ENCODE results near the gene TMCO2. TPM values are rescaled to one million over a fixed set of nuclear protein-coding genes. Genes with fewer than 3 reads are reported as not detected.

The TMCO2 gene
- total RNA-seq, 1 experiment from 2014 or later = not detected

GRCh38 chr1:40264354-40264781 lies 16.6 kb downstream of the TMCO2 start:
- Histone ChIP-seq H3K4me1 (no peaks in the 10 kb centered on the region), H3K36me3 (ENCODE audit: control insufficient read depth, insufficient read depth, low read length) (no peaks in the 10 kb centered on the region; the same call in 1 of the 2 replicates), H3K4me3 (ENCODE audit: low read depth, low read length) (no peak overlapping the region), H3K27me3 (replicated peaks; ENCODE audit: control insufficient read depth, insufficient read depth, low read length) (no peaks in the 10 kb centered on the region), H3K9me3 (no peaks in the 10 kb centered on the region)
- Mint-ChIP-seq H3K4me3 (ENCODE audit: unreplicated experiment) (no peak overlapping the region), H3K27ac (ENCODE audit: unreplicated experiment) (no peak overlapping the region), H3K36me3 (ENCODE audit: insufficient read depth, unreplicated experiment) (peaks cover 30% of the 10 kb centered on the region), H3K27me3 (ENCODE audit: insufficient read depth, unreplicated experiment) (no peaks in the 10 kb centered on the region), H3K9me3 (ENCODE audit: unreplicated experiment) (no peaks in the 10 kb centered on the region), H3K4me1 (ENCODE audit: low read depth, unreplicated experiment) (no peaks in the 10 kb centered on the region)
- ChIA-PET CTCF (no interaction called here), POLR2A (no interaction called here)
- TF ChIP-seq CTCF (IDR thresholded peaks at IDR 0.05; ENCODE audit: insufficient read depth in 1 of 2, low read depth in 1 of 2, low read length in 1 of 2, severe bottlenecking in 1 of 2, unreplicated experiment in 1 of 2) = no peak
- DNase-seq = no peak
- intact Hi-C loops (cut with micrococcal nuclease; ENCODE audit: unreplicated experiment) = no loop called here
- no TSS peak for BruUV-seq (replicated peaks)

GRCh38 chr1:40265298-40265697 lies 17.6 kb downstream of the TMCO2 start:
- H3K4me1 Mint-ChIP-seq (ENCODE audit: low read depth, unreplicated experiment) = no peaks in the 10 kb centered on the region
- Histone ChIP-seq H3K4me3 (ENCODE audit: low read depth, low read length) (no peak overlapping the region), H3K36me3 (ENCODE audit: control insufficient read depth, insufficient read depth, low read length) (no peaks in the 10 kb centered on the region), H3K9me3 (no peaks in the 10 kb centered on the region), H3K4me1 (no peaks in the 10 kb centered on the region), H3K27me3 (replicated peaks; ENCODE audit: control insufficient read depth, insufficient read depth, low read length) (no peaks in the 10 kb centered on the region)
- no peaks in the 10 kb centered on the region for H3K9me3 Mint-ChIP-seq (ENCODE audit: unreplicated experiment)
- H3K36me3 Mint-ChIP-seq (ENCODE audit: insufficient read depth, unreplicated experiment) = peaks cover 36% of the 10 kb centered on the region
- no peak for TF ChIP-seq CTCF (IDR thresholded peaks at IDR 0.05; ENCODE audit: insufficient read depth in 1 of 2, low read depth in 1 of 2, low read length in 1 of 2, severe bottlenecking in 1 of 2, unreplicated experiment in 1 of 2)
- H3K4me3 Mint-ChIP-seq (ENCODE audit: unreplicated experiment) = no peak overlapping the region
- POLR2A ChIA-PET = no interaction called here
- BruUV-seq (replicated peaks) = no TSS peak
- intact Hi-C loops (cut with micrococcal nuclease; ENCODE audit: unreplicated experiment) = no loop called here
- no peak overlapping the region for H3K27ac Mint-ChIP-seq (ENCODE audit: unreplicated experiment)
- no peak for DNase-seq
- CTCF ChIA-PET = interaction anchor here (0.6 kb wide), 1 partner anchor 42 kb away, joined by 3 read pairs; no protein-coding TSS in a partner anchor
- no peaks in the 10 kb centered on the region for H3K27me3 Mint-ChIP-seq (ENCODE audit: insufficient read depth, unreplicated experiment)

GRCh38 chr1:40265919-40266318 lies 18.2 kb downstream of the TMCO2 start:
- Histone ChIP-seq H3K4me3 (ENCODE audit: low read depth, low read length) (no peak overlapping the region), H3K4me1 (no peaks in the 10 kb centered on the region), H3K27me3 (replicated peaks; ENCODE audit: control insufficient read depth, insufficient read depth, low read length) (no peaks in the 10 kb centered on the region), H3K36me3 (ENCODE audit: control insufficient read depth, insufficient read depth, low read length) (no peaks in the 10 kb centered on the region), H3K9me3 (no peaks in the 10 kb centered on the region)
- Mint-ChIP-seq H3K27ac (ENCODE audit: unreplicated experiment) (no peak overlapping the region), H3K27me3 (ENCODE audit: insufficient read depth, unreplicated experiment) (no peaks in the 10 kb centered on the region), H3K4me1 (ENCODE audit: low read depth, unreplicated experiment) (no peaks in the 10 kb centered on the region), H3K36me3 (ENCODE audit: insufficient read depth, unreplicated experiment) (peaks cover 41% of the 10 kb centered on the region), H3K9me3 (ENCODE audit: unreplicated experiment) (no peaks in the 10 kb centered on the region), H3K4me3 (ENCODE audit: unreplicated experiment) (no peak overlapping the region)
- CTCF ChIA-PET = interaction anchor here (0.6 kb wide), 1 partner anchor 41 kb away, joined by 3 read pairs; no protein-coding TSS in a partner anchor
- POLR2A ChIA-PET = no interaction called here
- no peak for DNase-seq
- TF ChIP-seq CTCF (IDR thresholded peaks at IDR 0.05; ENCODE audit: insufficient read depth in 1 of 2, low read depth in 1 of 2, low read length in 1 of 2, severe bottlenecking in 1 of 2, unreplicated experiment in 1 of 2) = no peak
- intact Hi-C loops (cut with micrococcal nuclease; ENCODE audit: unreplicated experiment) = no loop called here
- no TSS peak for BruUV-seq (replicated peaks)
